ENCODE results near the gene PAN3.
A peak's percentile ranks its signal among the peaks of the same experiment; 100 is the strongest.
"Not testable (repeated sequence)": the region's sequence is repeated elsewhere in the genome, so short reads cannot be mapped to it uniquely, and the experiment has no call there.

The PAN3 gene

GRCh38 chr13:28138012-28138755, at the start of gene PAN3:
PAN3 (plus strand) TSS chr13:28138545; CDS start chr13:28138658, 113 bp downstream.
- DNase-seq, result peak; percentile 47

GRCh38 chr13:28089065-28089464, 49.3 kb upstream of the PAN3 start:
- DNase-seq, result no peak

- DNase-seq, result no peak
Measured at GRCh38 chr13:28092431-28092830, 45.9 kb upstream of the PAN3 start.

- no peak for DNase-seq
Measured at GRCh38 chr13:28093881-28094280, 44.5 kb upstream of the PAN3 start.

- DNase-seq, result no peak
Measured at GRCh38 chr13:28094306-28094705, 44.0 kb upstream of the PAN3 start.

GRCh38 chr13:28097503-28097902, 40.8 kb upstream of the PAN3 start:
- DNase-seq, result no peak

- no peak for DNase-seq
Measured at GRCh38 chr13:28099396-28100149, 38.8 kb upstream of the PAN3 start.

GRCh38 chr13:28100150-28101121, 37.9 kb upstream of the PAN3 start, which contains the start of gene FLT3:
FLT3 (minus strand) TSS chr13:28100576; CDS start chr13:28100510, 66 bp downstream.
- no peak for DNase-seq

- DNase-seq, result not testable (repeated sequence)
Measured at GRCh38 chr13:28101886-28102285, 36.5 kb upstream of the PAN3 start.

GRCh38 chr13:28106976-28107375, 31.4 kb upstream of the PAN3 start:
- DNase-seq, result no peak

- DNase-seq, result no peak
Measured at GRCh38 chr13:28110414-28110813, 27.9 kb upstream of the PAN3 start.

GRCh38 chr13:28116736-28117135, 21.6 kb upstream of the PAN3 start:
- DNase-seq, result no peak

- DNase-seq, result no peak
Measured at GRCh38 chr13:28117689-28118377, 20.5 kb upstream of the PAN3 start.

GRCh38 chr13:28120317-28120716, 18.0 kb upstream of the PAN3 start:
- no peak for DNase-seq

GRCh38 chr13:28121224-28121623, 17.1 kb upstream of the PAN3 start:
- no peak for DNase-seq

GRCh38 chr13:28128030-28128429, 10.3 kb upstream of the PAN3 start:
- DNase-seq, result no peak

GRCh38 chr13:28128926-28129325, 9.4 kb upstream of the PAN3 start:
- DNase-seq, result no peak

- no peak for DNase-seq
Measured at GRCh38 chr13:28129911-28130693, 8.2 kb upstream of the PAN3 start.

- DNase-seq, result no peak
Measured at GRCh38 chr13:28131646-28132045, 6.7 kb upstream of the PAN3 start.

- no peak for DNase-seq
Measured at GRCh38 chr13:28136916-28137315, 1.4 kb upstream of the PAN3 start.

GRCh38 chr13:28137596-28137995, 749 bp upstream of the PAN3 start:
- DNase-seq, result no peak
